SKM-1 treated with dmso at 0.1 percent for 144 hours (cell line): ENCODE results near the gene DGKG.

Experiments
- DNase-seq: peaks from one replicate; lab custom pipeline; 2025; ENCODE audit not compliant: unreplicated experiment; lab: John Stamatoyannopoulos, UW

Gene DGKG

DNA sequence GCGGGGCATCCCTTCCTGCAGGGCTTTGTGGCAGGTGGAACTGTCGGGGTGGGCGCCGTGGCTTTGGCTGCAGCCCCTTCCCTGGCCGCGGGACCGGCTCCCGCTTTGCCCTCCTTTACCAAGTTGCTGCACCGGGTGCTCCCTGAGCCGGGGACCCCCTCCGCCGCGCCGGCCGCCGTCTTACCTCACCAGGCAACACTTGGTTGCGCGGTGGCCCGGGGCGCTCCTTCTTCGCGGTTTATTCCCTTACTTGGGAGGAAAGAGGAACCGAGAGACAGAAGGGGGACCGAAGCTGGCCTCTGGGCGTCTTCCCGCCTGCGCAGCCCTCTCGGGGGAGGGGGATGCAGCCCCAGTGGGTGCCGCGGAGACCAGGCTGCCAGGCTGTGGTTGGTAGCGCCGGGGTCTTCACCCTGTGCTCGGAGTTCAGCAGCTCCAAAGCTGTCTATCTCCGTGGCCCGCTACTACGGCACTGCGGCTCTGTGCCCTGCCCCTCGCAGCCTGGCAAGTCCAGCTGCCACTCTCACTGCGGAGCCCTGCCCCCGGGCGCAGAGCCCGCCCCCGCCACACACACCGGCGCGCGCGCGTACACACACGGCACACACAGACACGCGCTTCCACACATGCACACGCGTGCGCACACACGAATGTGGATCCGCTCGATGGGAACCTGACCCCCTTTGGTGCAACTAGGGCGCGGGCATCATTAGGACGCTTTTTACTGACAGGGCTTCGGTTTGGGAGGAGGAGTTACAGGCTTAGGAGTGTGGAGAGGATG, at the start of gene DGKG:
DGKG (minus strand) TSS at position 473 of the 775 bp plus-strand sequence. CDS start 41,775 bp downstream, outside the sequence.
- DNase-seq: peak; percentile 81

DNA sequence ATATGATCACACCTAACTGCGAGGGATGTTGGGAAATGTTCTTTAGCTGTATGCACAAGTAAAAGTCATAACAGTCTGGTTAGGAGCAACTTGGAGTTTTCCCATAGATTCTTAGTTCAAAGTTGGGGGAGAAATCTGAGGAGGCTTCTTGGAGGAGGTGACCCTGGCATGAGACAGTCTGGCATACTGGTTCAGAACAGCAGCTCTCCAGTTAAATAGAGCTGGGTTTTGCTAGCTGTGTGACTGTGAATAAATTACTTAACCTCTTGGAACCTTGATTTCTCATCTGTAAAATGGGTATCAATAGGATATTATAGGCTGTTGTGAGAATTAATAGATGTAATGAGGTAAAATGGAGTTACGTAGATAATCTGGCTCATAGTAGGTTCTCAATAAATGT, 49.1 kb upstream of the DGKG start:
- DNase-seq: no peak

DNA sequence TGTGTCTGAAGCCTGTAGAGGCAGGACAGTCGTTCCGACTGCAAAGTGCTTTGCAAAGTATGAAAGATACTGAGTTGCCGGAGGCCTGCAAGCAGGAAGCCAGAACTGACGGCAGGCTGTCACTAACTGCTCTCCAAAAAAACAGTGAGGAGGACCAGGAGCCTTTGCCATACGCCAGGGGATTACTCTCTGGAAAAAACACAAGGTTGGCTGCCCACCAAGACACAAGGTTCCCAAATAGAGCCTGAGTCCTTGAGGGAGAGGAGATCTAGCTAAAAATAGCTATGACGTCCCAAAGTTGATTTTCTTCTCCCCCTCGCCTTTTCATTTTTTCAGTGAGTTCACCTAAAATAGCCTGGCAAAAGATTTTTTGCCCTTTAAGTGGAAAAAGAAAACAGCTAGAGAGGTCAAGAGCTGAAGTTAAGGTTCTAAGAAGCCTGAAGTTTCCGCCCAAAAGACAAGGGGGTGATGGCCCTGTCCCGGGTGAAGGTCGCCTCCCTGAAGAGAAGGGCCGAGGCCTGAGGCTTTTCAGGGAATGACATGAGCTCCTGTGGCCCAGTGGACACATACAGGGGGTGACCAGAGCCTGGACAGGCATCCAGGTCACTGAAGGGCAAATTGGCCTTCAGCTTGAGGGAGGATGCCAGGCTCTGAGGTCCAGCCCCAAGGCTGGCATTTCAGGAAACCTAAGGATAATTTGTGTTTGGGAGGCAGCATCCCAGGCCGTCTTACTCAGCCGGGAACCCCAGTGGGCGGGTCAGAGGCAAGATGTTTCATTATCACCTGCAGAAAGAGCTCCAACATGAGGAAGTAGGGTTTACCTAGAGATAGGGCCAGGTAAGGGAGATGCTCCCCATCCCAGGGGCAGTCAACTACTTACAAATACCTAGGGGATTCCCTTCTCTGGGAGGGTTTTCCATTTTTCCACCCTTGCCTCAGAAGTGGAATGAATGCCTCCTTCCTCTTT, 44.9 kb upstream of the DGKG start:
- no peak for DNase-seq

DNA sequence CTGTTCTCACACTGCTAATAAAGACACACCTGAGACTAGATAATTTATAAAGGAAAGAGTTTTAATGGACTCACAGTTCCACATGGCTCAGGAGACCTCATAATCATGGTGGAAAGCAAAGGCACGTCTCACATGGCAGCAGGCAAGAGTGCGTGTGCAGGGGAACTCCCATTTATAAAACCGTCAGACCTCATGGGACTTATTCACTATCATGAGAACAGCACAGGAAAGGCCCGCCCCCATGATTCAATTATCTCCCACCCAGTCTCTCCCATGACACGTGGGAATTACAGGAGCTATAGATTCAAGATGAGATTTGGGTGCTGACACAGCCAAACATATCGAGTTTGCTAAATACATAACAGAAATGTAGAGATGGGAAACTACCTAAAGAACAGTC, 39.5 kb upstream of the DGKG start:
- DNase-seq: no peak

DNA sequence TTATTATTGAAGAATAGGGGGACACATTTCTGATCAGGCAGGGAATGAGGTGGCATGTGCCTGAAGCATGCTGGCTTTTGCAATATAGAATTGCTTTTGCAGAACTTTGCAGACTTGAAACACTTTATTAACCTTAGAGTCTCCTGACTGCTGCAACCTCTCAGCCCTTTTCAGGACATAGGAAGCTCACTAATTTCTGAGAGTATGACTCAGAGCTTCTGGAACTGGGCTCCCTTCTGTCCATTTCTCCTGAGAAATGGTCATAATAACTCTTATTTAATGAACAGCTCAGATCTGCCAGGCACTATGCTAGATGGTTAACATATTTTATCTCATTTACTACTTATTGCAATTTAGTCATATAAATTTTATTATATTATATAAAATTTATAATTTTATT, 38.6 kb upstream of the DGKG start:
- no peak for DNase-seq

DNA sequence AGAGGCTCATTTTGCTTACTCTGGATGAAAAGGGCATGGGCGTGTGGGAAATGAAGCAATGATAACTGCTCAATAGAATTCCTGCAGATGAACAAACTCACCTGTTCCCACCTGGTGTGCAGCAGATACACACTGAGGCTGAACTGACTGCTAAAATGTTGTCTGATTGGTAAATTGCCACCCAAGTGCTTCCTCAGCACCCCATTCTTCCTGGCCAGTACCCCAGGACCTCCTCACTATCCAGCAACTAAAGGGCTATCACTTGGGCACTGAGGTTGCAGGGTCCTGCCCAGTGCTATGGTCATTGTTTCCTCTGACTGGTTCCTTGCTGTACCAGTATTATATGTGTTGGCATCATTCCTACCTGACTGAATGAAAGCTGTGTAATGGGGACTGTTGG, 38.0 kb upstream of the DGKG start:
- DNase-seq: no peak

DNA sequence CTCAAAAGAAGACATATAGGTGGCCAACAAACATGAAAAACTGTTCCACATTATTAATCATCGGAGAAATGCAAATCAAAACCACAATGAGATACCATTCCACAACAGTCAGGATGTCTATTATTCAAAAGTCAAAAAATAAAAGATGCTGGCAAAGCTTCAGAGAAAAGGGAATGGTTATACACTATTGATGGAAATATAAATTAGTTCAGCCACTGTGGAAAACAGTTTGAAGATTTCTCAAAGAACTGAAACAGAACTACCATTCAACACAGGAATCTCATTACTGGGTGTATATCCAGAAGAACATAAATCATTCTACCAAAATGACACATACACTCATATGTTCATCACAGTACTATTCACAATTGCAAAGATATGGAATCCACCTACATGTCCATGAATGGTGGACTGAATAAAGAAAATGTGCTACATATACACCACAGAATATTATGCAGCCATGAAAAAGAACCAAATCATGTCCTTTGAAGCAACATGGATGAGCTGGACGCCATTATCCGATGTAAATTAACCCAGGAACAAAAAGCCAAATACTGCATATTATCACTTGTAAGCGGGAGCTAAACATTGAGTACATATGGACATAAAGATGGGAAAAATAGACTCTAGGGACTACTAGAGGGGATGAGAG, 32.7 kb upstream of the DGKG start:
- DNase-seq: no peak

DNA sequence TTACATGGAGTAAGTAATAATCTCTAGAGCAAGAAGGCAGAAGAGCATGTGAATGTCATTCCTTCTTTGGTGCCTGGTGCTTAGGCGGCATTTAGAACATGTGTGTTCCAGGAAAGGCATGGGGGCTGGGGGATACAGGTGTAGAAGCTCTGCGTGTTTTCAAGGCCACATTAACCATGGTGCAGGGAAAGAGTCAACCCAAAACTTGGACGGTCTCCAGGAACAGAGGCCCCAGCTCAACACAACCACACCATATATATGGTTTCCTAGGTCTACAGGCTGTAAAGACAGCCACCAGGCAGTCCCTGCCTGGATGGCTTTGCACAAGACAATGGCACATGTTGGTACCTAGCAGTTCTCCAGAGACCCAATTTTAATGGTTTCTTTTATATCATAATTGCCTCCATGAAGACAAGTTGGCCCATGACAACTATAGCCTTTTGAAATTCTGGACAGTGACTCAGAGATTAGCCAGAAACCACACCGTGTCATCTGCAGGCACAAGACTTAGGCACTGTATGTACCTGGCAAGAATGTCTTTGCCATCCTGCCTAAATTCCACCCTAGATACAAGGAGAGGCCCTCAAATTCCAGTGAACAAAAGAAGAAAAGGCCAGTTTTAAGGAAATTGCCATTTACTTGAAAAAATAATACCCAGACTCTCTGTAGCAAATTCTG, 25.0 kb upstream of the DGKG start:
- no peak for DNase-seq

DNA sequence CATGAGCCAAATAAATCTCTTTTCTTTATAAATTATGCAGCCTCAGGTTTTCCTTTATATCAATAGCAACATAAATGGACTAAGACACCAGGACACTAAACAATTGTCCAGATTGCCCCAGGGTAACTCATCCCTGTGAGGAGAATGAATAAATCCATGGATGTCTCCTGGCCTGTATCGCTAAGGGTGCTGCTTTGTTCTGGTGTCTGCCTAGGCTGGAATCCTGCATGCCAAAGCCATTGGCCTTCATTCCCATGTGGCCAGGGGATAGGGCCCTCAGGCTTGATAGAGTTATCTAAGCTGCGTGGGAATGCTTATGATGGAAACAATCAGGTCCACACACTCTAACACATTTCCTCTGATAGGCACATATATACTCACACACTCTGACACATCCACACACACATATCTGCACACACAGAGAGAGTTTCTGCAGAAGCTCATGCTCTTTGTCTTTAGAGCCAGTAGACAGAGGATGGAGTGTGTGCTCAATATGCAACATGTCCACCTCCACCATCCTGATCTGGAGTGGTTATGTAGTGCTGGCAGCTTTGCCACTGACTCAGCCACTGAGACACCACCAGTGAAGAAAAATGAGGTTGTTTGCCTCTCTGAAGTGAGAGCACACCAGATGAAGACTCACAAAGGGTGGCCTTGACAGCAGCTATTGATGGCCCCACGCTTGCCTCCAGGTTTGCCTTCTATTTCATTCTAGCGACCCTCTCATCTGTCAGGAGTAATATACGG, 24.0 kb upstream of the DGKG start:
- no peak for DNase-seq

DNA sequence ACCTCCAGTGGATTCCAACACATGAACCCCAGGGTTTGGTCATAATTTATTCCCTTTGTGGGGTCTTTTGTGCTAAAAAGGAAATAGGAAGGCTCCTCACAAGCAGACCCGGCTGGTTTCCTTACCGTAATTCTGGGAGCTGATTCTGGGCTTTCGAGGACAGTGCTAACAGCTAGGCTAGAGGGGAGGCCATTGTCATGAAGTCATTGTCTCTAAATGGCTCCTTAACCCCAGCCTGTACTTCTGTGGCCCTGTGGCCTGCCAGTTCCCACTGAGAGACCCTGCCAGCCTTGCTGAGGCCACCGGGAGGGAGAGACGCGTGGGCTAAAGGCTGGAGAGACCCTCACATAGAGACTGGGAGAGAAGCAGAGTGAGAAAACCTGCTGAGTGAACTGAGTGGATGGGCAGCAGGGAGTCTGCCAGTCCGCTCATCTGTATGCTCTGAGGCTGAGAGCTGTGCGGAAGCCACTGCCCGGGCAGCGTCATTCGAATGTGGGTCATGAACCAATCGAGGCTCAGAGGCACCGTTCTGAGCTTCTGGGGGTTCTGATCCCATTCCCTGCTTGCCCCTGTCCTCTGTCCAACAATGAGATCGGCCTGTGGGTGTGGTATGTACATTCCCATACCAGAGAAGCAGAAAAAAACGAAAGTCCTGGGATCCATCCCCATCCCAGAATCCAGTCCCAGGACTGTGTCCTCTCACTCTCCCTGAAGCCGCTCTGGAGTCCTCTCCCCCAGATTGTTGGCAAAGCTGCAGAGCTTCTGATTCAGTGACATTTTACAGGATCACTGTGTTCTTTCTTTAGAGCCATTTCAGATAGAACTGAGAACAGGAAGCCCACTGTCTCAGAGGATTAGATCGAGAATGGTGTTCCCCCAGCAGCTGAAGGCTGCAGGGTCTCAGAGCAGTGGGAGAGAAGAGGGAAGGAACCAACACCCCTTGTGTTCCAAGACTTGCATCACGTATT, 21.3 kb upstream of the DGKG start:
- no peak for DNase-seq

DNA sequence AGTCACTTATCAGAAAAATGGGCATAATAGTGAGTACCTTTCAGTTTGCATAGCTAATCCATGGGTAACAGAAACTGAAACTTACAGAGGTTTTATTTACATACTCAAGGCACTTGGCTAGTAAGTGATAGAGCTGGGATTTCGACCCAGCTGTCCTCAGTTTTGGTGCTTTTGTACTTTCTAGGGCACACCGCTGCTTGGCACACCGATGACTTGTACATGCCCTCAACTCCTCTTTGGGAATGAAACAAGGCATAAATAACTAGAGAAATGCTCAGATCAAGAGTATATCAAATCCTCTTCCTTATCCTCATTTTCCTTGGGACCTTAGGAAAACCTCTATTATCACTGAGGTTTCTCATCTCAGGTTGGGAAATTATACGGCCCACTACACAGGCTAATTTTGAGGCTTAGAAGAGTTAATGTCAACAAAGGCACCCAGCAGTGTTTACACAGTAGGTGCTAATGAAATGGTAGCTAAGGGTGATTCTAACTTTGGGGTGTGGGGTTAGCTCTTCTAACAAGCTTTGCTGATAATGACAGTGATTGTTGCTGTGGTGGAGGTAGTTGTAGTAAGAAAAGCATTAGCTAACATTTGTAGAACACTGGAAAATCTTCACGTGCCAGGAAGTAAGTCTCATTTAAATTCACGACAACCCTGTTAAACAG, 20.3 kb upstream of the DGKG start:
- DNase-seq: no peak

DNA sequence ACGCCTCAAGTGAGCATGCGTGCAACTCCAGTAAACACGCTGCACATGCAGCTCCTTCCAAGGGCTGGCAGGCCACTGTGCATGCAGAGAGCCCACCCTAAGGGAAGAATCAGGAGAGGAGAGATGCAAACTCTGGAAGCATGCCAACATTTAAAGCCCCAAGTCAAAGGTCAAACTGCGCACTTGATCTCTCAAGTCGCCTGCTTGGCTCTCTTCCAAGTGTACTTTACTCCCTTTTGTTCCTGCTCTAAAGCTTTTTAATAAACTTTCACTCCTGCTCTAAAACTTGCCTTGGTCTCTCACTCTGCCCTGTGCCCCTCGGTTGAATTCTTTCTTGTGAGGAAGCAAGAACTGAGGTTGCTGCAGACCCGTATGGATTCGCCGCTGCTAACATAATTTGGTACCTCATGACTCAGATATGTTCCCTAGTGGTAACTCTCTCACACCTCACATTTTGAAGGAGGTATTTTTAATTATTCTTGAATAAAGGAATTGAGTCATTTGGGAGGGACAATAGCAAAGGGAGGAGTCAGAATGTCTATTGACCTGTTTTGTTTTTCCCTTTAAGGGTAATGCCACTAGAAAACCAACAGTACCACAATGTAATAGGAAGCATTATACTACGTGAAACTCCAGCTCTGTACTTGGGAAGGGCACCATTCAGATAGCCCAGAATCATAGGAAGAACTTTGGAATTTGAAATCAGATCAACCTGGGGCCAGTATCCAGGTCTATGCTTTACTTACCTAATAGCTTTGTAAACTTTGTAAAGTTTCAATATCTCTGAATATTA, 19.6 kb upstream of the DGKG start:
- DNase-seq: no peak

DNA sequence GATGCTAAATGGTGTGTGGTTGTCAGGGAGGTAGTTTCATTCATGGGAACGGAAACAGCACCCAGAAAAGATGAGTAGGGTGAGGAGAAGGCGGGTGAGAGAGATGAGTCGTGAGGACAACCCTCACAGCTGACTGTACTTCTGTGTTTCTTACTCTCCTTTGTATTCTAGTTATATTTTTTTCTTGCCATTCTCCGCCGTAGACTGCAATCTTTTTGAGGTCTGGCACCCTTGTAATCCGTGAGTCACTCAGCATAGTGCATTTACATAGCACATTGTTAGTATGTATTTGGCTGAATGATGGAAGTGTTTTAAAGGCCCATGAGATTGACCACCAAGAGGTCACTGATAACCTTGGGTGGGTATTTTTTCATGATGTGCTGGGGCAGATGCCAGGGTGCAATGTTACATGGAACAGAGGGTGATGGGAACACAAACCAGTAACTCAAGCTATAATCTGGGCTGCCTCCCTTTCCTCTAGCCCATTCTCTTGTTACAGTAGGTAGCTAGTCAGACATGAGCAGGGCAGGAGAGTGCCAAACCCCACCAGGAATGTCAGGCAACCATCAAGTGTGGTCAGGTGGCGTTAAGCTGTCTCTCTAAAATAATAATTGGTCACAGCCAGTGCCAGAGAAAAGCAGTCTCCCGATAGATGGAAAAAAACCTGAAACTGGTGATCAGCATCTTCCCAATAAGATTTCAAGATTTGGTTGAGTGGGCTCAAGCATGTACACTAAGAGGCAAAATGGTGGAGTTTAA, 18.8 kb upstream of the DGKG start:
- no peak for DNase-seq

DNA sequence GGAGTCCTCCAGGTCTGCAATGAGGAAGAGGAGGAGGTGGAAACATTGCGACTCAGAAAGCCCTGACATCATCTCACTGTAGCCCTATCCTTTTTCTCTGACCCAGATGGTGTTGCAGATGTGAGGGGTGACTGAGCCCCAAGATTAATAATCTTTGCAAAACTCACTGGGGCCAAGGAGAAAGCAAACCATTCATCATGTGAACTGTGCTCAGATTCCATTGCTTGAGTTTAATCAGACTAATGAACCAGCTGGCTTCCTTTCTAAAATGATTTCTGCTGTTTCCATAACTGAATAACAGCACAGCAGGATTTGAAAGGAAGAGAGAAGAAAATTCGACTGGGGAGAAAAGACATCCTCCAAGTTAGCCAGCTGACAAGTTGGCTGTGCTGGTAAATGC, 13.4 kb upstream of the DGKG start:
- DNase-seq: peak; percentile 12

DNA sequence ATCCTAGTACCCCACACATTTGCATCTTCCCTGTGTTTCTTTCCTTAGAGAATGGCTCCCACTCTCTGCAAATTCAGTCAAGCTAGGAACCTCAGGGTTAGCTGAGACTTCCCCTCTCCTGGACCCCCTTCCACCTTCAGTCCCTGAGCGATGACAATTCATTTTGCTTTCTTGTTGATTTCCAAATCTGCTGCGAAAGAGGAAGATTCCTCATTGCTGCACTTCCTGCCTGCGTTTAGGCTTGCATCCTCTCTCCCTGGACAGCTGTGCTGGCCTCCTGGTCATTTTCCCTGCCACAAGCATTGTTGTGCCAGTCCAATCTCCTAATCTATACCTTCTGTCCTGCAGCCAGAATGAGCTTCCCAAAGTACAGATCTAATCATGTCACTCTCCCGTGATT, 12.3 kb upstream of the DGKG start:
- peak; percentile 63 for DNase-seq

DNA sequence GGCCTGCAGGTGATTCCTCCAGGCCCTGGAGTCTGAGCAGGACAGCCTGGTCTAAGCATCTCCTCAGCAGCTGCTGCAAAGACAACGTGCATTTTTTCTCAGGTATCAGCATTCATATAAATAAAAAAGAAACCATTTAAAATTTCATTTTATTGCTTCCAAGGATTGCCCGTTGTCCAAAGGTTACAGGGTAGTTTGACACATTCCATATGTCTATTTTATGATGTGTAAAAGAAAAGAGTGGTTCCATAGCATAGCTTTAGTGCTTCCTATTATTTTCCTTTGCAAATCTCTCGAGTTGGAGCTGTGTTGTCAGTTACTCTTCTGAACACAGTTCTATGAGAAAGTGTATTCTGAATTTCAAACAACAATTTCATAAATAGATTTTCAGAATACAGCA, 7.2 kb upstream of the DGKG start:
- no peak for DNase-seq

DNA sequence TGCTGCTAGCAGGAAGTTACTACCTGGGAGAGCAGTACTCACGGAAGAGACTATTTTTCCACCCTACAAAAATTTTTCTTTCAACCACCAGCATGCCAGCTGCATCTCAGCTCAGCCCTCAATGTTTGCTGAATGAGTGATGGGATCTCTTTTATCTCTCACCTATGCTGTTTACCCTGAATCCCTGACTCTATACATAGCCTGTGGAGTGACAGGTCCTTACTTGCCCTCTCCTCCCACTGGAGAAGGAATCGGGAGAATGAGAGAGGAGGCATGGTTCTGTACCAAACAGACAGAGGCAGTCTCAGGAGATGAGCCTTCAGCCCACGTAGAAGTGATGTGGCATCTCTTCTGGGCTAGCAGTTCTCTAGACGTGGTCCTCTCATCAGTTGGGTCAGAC, 6.7 kb upstream of the DGKG start:
- no peak for DNase-seq
